ENCODE data around the gene KHDC3L.

GRCh38 chr6:73323323-73323722 is 39.1 kb upstream of the KHDC3L start:
- TF ChIP-seq POLR2A (IDR thresholded peaks at IDR 0.05) (no peak), CTCF (IDR thresholded peaks at IDR 0.05) (no peak)
